Spleen (tissue), 7 donors: Measurements from ENCODE around the gene PPP1R9A.

Source experiments
- POLR2A ChIP-seq, 3 donors: fragments of 450-650 bp; IDR thresholded peaks; one replicate each; pipeline ENCODE4 v1.5.1; 2017; ENCODE audit warnings: antibody characterized with exemption in 3 of 3, mild to moderate bottlenecking in 1 of 3
- POLR2AphosphoS5 ChIP-seq, 3 donors: sonication (generic); formaldehyde crosslinking; IDR thresholded peaks; one replicate each; pipeline ENCODE4 v1.5.1; 2017; ENCODE audit warnings: antibody characterized with exemption in 3 of 3
- TF ChIP-seq, protein P1 (sequence below), 11 experiments: fragments of 200-600 bp in 7 of 11; fragments of 450-650 bp in 4 of 11; sonication (generic) in 4 of 11; IDR thresholded peaks in 8 of 11; conservative IDR thresholded peaks in 3 of 11; 1 replicate in 7 of 11; 2 replicates in 4 of 11; pipeline versions ENCODE4 v1.4.0 to v1.8.0; 2016 to 2021; ENCODE audit warnings: antibody characterized with exemption in 11 of 11, inconsistent platforms in 4 of 11, mild to moderate bottlenecking in 1 of 11
- donor health status: DM: no; HTN: no; CAD: no; lungs with moderate emphysema.
- donor health status: DM: no; HTN: no; CAD: no.
- donor health status: DM: no; HTN: no; CAD: no.

GRCh38 chr7:95200741-95201140 is 293.3 kb downstream of the PPP1R9A start:
- TF ChIP-seq POLR2A (IDR thresholded peaks at IDR 0.05) (no peak), POLR2AphosphoS5 (IDR thresholded peaks at IDR 0.05) (no peak)
- TF ChIP-seq, protein P1, sequence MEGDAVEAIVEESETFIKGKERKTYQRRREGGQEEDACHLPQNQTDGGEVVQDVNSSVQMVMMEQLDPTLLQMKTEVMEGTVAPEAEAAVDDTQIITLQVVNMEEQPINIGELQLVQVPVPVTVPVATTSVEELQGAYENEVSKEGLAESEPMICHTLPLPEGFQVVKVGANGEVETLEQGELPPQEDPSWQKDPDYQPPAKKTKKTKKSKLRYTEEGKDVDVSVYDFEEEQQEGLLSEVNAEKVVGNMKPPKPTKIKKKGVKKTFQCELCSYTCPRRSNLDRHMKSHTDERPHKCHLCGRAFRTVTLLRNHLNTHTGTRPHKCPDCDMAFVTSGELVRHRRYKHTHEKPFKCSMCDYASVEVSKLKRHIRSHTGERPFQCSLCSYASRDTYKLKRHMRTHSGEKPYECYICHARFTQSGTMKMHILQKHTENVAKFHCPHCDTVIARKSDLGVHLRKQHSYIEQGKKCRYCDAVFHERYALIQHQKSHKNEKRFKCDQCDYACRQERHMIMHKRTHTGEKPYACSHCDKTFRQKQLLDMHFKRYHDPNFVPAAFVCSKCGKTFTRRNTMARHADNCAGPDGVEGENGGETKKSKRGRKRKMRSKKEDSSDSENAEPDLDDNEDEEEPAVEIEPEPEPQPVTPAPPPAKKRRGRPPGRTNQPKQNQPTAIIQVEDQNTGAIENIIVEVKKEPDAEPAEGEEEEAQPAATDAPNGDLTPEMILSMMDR (IDR thresholded peaks at IDR 0.05 in 8 of 11, conservative IDR thresholded peaks at IDR 0.05 in 3 of 11): no peak
